ENCODE measurements around the gene LRRC27. TPM values are rescaled to one million over a fixed set of nuclear protein-coding genes. Genes with fewer than 3 reads are reported as not detected.

Gene LRRC27
- polyA plus RNA-seq, 1 experiment, result 9.2 TPM

DNA sequence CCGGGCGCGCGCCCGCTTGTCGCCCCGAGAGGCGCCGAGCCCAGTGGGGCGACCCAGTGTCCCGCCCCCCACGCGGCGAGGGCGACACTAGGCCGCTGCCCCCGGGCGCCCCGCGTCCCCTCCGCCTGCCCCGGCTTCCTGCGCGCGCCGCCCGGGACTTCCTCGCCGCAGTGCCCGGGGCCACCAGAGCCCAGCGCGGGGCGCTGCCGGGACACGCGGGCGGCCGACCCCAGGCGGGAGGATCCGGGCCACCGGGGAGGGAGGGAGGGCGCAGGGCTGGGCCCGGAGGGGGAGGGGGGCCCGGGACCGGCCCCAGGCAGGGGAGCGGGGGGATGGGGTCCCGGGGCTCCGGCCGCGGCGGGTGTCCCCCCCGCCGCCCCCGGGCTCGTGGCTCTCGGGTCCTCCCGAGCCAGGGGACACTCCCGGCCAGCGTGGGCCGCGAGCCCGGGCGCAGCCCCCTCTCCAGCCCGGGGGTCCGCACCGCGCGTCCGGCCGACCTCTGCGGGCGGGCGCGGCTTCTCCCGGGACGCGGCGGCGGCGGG, 64.6 kb downstream of the LRRC27 start:
- H3K9me3 ChIP-seq (ENCODE audit: control insufficient read depth, insufficient read depth, low read length), result no peaks in the 10 kb centered on the region; the same call in 1 of the 2 replicates
- ChIA-PET CTCF (no interaction called here), POLR2A (interaction anchor here (1.0 kb wide), 1 partner anchor 22 kb away, joined by 3 read pairs; no protein-coding TSS in a partner anchor)
- DNase-seq (ENCODE audit: low read depth, low spot score), result no peak
- H3K27ac ChIP-seq (ENCODE audit: low read depth, low read length), result no peak overlapping the region
- no peaks in the 10 kb centered on the region for H3K27me3 ChIP-seq (ENCODE audit: control insufficient read depth, insufficient read depth, low read length)
- H3K4me3 ChIP-seq (ENCODE audit: low read depth, low read length), result peak overlapping the region; percentile 52
- TF ChIP-seq, protein P1, sequence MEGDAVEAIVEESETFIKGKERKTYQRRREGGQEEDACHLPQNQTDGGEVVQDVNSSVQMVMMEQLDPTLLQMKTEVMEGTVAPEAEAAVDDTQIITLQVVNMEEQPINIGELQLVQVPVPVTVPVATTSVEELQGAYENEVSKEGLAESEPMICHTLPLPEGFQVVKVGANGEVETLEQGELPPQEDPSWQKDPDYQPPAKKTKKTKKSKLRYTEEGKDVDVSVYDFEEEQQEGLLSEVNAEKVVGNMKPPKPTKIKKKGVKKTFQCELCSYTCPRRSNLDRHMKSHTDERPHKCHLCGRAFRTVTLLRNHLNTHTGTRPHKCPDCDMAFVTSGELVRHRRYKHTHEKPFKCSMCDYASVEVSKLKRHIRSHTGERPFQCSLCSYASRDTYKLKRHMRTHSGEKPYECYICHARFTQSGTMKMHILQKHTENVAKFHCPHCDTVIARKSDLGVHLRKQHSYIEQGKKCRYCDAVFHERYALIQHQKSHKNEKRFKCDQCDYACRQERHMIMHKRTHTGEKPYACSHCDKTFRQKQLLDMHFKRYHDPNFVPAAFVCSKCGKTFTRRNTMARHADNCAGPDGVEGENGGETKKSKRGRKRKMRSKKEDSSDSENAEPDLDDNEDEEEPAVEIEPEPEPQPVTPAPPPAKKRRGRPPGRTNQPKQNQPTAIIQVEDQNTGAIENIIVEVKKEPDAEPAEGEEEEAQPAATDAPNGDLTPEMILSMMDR (IDR thresholded peaks at IDR 0.05; ENCODE audit: low read depth, low read length), result no peak

DNA sequence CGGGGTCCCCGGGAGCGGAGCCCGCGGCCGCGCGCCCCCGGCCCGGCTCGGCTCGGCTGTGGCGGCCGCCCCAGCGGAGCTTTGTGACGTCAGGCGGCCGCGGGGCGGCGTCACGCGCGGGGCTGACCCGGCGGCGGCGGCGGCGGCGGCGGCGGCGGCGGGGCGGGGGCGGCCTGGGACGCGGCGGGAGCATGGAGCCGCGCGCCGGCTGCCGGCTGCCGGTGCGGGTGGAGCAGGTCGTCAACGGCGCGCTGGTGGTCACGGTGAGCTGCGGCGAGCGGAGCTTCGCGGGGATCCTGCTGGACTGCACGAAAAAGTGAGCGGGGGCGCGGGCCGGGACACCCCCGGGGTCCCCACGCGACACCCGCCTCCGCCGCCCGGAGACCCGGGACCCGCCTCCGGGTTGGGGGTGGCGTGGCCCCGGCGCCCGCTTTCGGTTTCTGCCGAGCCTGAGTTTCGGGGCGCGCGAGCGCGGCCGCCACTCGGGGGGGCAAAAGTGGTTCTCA, 65.1 kb downstream of the LRRC27 start, which contains the start of gene PWWP2B:
TSS of gene PWWP2B (plus strand) at position 165 of the 506 bp plus-strand sequence. CDS start at position 192, 27 bp downstream.
- no peak for DNase-seq (ENCODE audit: low read depth, low spot score)
- ChIA-PET POLR2A (interaction anchor here (1.0 kb wide), 1 partner anchor 22 kb away, joined by 3 read pairs; no protein-coding TSS in a partner anchor), CTCF (interaction anchor here (1.2 kb wide), 1 partner anchor 9 kb away, joined by 4 read pairs; no protein-coding TSS in a partner anchor)
- no peaks in the 10 kb centered on the region; the same call in 1 of the 2 replicates for H3K9me3 ChIP-seq (ENCODE audit: control insufficient read depth, insufficient read depth, low read length)
- H3K27me3 ChIP-seq (ENCODE audit: control insufficient read depth, insufficient read depth, low read length), result no peaks in the 10 kb centered on the region
- TF ChIP-seq, protein P1 (IDR thresholded peaks at IDR 0.05; ENCODE audit: low read depth, low read length), result no peak
- peak within 1 kb of the TSS; percentile 75 for H3K4me3 ChIP-seq (ENCODE audit: low read depth, low read length)
- H3K27ac ChIP-seq (ENCODE audit: low read depth, low read length), result peak within 1 kb of the TSS; percentile 31

DNA sequence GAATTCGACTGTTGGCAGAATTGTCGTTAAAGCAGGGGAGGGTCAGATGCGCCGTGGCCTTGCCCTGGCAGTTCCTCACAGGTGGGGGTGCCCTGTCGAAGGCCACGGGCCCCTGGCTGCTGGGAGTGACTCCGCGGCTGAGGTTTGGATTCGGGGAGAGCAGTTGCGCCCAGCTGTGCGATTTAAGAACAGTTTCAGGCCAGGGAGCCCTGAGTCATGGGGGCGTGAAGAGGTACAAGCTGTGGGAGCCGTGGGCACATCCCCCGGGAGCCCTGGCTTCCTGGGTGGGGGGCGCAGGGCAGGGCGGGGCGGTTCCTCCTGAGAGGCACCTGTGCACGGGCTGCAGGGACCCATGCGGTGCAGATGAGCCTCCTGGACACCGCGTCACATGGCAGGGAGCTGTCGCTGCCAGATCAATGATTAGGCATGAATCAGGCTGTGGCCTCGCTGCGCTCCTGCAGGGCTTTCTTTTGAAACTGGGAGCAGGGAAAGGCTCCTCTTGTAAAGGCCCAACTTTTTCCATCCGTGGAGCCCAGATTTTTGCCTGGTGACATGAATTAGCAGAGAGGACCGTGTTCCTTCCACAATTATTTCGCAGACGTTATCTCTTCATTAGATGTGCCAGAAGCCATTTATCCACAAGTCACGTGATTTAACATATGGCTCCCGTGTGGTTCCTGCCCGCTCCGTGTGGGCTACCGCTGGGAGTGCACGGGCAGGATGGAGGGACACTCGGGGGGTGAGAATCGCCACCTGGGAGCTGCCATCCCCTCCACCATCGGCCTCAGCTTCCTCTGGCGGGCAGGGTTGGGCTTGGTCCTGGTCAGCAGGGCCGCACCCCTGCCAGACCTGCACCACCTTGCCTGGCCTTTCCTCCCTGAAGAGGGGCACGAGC, 65.9 kb downstream of the LRRC27 start:
- ChIA-PET POLR2A (no interaction called here), CTCF (interaction anchor here (1.2 kb wide), 1 partner anchor 8 kb away, joined by 4 read pairs; no protein-coding TSS in a partner anchor)
- Histone ChIP-seq H3K27ac (ENCODE audit: low read depth, low read length) (peak overlapping the region; percentile 31), H3K4me3 (ENCODE audit: low read depth, low read length) (peak overlapping the region; percentile 75), H3K9me3 (ENCODE audit: control insufficient read depth, insufficient read depth, low read length) (no peaks in the 10 kb centered on the region; the same call in 1 of the 2 replicates), H3K27me3 (ENCODE audit: control insufficient read depth, insufficient read depth, low read length) (no peaks in the 10 kb centered on the region)
- DNase-seq (ENCODE audit: low read depth, low spot score), result no peak
- TF ChIP-seq, protein P1 (IDR thresholded peaks at IDR 0.05; ENCODE audit: low read depth, low read length), result no peak

DNA sequence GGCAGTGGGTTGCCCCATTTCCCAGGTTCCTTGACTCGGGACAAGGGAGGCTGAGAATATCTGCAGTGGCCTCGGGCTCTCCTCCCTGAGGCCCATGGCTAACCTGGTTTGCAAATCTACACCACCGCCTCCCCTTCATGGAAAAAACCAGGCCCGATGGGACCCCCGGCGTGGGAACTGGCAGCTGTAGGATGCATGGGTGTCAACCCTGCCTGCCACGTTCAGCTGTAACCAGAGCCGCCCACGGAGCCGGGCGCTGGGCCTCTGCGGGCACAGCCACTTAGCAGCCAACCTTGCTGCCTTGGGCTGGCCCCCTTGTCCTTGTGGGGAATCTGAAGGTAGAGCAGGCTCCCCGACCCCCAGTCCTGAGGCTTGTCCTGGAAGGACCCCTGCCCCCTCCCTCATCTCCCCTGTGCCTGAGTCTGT, 66.6 kb downstream of the LRRC27 start:
- POLR2A ChIA-PET, result no interaction called here
- no peak overlapping the region for H3K27ac ChIP-seq (ENCODE audit: low read depth, low read length)
- H3K4me3 ChIP-seq (ENCODE audit: low read depth, low read length), result peak overlapping the region; percentile 75
- no peaks in the 10 kb centered on the region; the same call in 1 of the 2 replicates for H3K9me3 ChIP-seq (ENCODE audit: control insufficient read depth, insufficient read depth, low read length)
- no peaks in the 10 kb centered on the region for H3K27me3 ChIP-seq (ENCODE audit: control insufficient read depth, insufficient read depth, low read length)
- CTCF ChIA-PET, result no interaction called here
- no peak for DNase-seq (ENCODE audit: low read depth, low spot score)
- TF ChIP-seq, protein P1 (IDR thresholded peaks at IDR 0.05; ENCODE audit: low read depth, low read length), result no peak
